Fibroblast of skin of left quadriceps (primary cell): ENCODE data around the gene RGS6.

Experiments
- DNase-seq, 2 experiments: peaks; one replicate each; pipeline ENCODE4 v3.0.0-alpha.2; 2013; ENCODE audit warnings: low read depth in 2 of 2

The RGS6 gene

GRCh38 chr14:72578514-72578913, 646.3 kb downstream of the RGS6 start:
- DNase-seq = no peak

- DNase-seq = no peak
Observed at GRCh38 chr14:72582582-72582981, 650.4 kb downstream of the RGS6 start.

DNA sequence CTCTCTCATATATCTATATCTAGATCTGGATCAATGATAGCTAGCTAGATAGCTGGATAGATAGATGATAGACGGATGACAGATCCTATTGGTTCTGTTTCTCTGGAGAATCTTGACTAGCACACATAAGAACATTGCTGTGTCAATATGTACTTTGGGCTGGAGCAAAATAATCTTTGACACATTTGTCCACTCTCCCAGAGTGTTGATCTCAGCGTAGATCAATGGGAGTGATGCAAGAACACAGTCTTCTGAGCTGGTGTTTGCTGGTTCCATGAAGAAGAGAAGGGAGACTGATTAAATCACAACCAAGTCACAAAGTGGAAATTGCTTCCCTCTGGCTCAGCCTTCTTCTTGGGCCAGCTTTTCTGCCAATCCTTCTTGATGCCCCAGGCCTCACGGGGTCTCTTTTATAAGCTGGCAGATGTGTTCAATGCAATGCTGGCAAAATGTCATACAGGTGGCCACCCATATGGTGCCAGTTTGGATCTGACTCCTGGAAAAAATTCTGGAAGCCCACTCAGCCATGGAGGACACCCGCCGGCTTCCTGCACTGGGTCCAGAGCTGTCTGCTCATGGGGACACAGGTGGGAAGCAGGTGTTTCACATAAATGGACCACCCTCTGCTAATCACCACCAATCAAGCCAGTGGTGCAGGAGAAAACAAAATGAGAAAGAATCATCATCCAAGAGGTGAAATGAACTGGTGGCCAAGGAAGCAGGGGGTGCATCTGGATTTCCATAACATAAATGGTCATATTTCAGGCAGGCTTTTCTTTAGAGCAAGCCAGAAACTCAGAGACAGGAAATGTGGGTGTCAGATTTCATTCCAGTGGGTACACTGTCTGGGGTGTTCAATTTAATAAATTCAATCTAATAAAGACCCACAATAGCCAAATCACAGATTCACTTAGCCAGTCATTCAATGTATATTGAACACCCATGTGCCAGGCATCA, 651.4 kb downstream of the RGS6 start:
- no peak for DNase-seq

DNA sequence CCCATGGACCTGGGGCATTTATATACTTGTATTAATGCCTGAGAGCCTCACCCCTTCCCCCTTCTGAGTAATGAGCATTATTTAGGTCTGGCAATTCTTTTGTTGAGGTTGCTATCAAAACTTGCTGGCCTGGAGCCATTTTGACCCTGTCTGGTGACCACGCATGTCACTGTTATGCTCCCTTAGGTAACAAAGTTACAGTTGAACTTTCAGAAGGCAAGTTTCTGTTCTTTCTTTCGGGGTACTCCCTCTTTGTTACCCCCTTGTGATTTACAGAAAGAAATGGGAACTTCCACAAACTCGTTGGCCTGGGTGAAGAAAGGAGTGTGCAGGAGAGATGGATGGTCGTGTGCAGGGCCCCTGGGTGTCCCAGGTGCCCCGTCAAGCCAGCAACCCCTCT, 656.3 kb downstream of the RGS6 start:
- no peak for DNase-seq

GRCh38 chr14:72589652-72590051, 657.4 kb downstream of the RGS6 start:
- DNase-seq = no peak

DNA sequence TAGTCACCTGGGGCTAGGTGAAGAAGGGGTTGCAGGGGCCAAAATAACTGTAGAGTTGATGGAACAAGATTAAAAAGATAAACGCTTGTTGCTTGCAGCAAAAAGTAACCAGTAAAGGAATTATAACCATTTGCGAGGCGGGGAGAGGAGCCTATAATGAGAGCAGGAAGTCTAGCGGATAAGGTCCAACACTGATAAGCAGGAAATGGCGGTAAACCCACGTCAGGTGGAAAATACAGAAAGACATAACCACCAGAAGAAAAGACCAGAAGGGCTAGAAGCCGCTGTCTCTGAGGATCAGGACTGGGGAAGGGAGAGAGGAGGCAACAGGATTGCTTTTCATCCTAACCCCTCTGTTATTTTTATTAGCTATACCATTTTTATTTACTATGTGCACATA, 658.3 kb downstream of the RGS6 start:
- DNase-seq = no peak

DNA sequence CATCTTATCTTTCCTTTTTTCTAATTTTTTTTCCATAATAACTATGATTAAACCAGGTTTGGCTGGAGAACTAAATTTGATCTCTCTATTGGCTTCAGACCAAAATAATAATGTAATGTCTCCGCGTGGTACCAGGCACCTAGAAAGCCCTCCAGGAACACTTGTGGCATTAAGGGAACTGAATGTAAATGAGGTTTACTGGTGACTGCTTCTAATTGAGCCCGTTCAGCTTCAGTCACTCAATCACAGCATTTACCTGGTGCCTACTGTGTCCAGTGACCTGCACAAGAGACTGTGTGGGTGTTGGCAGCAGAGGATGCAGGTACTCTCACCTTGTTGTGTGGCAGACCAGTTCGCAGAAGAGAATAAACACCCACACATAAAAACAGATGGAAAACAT, 659.2 kb downstream of the RGS6 start:
- no peak for DNase-seq

- no peak for DNase-seq
Observed at GRCh38 chr14:72594099-72594901, 662.1 kb downstream of the RGS6 start.

- DNase-seq = no peak
Observed at GRCh38 chr14:72595152-72595862, 663.1 kb downstream of the RGS6 start.

DNA sequence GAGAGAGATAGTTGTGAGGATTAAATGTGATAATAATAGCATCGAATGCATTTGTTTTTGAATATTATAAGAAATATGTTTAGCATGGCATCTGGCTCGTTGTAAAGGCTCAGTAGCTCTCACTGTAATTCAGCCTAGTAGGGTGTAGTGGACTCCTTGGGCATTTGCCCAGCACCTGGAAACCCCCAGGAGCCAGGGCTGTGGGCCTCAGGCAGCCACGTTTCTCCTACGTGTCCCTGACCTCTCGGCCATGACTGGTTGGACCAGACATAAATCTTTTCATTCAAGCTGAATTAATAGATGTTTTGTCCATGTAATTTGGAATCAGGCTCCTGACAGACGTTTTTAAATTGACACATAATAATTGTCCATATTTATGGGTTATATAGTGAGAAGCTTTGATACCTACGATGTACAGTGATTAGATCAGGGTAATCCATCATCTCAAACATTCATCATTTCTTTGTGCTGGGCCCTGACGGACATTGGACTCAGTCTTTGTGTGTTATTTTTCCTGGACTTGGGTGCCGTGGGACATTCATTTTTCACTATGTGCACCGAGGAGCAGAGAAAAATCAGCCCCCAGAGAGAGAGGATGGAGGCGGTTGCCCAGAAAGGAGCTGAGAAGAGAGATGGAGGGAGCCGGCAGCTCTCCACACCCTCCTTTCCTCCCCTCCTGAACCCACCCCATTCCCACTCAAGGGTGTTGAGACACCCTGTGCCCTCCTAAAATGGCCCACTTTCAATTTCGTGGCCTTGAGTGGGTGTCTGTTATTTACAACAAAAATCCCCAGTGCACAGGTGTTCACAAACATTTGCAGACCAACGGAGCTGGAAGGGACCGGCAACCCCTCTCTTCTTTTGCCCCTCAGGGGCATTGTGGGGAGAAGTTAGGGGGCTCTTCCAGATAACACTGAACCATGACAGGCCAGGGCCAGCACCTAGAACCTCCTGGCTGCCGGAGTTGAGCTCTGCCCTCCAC, 665.3 kb downstream of the RGS6 start:
- DNase-seq = no peak

- no peak for DNase-seq
Observed at GRCh38 chr14:72598306-72598705, 666.1 kb downstream of the RGS6 start.

GRCh38 chr14:72599579-72600470, 667.6 kb downstream of the RGS6 start:
- DNase-seq = no peak

DNA sequence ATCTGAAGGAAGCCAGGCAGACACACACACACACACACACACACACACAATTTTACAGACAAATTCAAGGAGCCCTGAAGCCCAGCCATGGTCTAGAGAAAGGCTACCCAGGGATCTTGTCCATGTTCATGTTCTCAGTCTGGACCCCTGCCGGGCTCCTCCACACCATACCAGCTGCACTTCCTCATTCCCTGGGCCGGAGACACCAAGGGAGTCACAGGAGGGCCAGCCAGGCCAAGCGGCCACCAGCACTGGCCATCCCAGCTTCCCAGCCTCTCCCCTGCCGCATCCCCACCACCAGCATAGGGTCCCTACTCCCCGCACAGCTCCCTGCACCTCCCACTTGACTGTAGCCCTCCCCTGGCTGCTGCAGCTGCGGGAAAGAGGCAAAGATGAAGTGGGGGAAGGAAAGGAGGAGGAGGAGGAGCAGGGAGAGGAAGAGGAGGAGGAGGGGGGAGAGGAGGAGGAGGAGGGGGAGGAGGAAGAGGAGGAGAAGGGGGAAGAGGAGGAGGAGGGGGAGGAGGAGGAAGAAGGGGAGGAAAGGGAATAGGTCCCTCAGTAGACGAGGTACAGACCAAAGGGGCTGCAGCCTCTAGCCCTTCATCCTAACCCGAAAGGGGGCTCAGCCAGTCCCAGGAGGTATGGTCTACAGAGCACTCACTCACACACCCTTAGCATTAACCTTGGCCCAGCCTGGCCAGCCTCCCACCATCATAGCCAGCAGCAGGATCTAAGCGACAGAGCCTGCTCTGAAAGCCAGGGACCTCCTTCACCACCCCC, 668.5 kb downstream of the RGS6 start:
- no peak for DNase-seq

GRCh38 chr14:72603639-72604038, 671.4 kb downstream of the RGS6 start:
- no peak for DNase-seq

GRCh38 chr14:72604133-72604532, 671.9 kb downstream of the RGS6 start:
- no peak for DNase-seq

DNA sequence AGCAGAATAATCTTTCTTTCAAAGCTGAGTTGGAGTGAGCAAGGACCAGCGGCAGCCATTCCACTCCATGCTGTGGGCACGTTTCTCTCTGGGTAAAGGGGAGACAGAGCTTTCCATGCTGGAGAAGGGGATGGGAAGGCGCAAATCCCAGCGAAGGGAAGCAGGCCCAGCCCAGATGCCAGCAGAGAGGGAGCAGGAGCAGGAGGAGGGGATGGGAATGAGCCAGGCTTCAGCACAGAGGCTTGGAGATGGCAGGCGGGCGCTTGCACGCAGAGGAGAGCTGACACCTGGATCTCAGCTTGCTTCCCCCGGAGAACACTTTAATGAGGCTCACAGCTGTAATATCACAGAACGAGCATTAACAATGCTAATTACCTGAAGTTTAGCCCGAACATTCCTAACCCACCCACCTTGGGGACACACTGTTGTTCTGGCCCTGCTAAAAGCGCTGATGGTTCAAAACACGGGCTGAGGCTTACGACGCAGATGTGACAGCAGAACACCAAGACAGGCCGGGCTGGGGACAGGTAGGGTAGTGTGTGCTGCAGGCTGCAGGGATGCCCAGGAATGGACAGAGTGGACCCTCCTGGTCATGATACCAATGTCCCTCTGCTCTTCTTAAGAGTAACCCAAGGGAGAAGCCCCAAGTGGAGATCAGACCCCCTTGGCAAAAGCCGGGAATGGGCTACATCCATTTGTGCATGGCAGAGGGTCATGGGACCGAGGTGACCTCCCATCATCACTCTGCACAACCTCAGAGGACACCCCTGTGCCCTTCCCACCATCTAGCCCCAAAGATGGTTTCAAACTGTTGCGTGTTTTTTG, 673.1 kb downstream of the RGS6 start:
- no peak for DNase-seq

DNA sequence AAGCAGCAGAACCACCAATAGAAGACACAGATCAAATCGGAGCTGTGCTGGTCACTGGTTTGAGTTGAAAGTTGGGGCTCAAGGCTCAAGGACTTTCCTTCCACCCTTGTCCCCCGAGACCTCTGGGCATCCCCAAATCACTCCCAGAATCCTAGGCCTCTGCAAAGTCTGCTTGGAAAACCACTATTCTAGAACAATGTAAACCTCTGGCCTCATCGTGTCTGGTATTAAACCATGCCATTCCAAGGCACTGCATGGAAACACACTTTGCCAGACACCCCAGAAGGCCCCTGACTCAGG, 673.6 kb downstream of the RGS6 start:
- no peak for DNase-seq

GRCh38 chr14:72606879-72607278, 674.6 kb downstream of the RGS6 start:
- no peak for DNase-seq
